ENCODE measurements around the gene SLC66A1. TPM values are rescaled to one million over a fixed set of nuclear protein-coding genes. Genes with fewer than 3 reads are reported as not detected.

Gene SLC66A1
- total RNA-seq, 1 experiment from 2014 or later: 32.3 TPM

- no peak for DNase-seq (ENCODE audit: low read depth, low spot score)
- in situ Hi-C loops (cut with HindIII; ENCODE audit: low pct_unique_long_range_greater_than_20kb, low sequenced_read_pairs): no loop called here
Observed at GRCh38 chr1:19333587-19334354, 21.6 kb downstream of the SLC66A1 start.

- in situ Hi-C loops (cut with HindIII; ENCODE audit: low pct_unique_long_range_greater_than_20kb, low sequenced_read_pairs): no loop called here
- no peak for DNase-seq (ENCODE audit: low read depth, low spot score)
Observed at GRCh38 chr1:19336543-19336942, 24.4 kb downstream of the SLC66A1 start.

DNA sequence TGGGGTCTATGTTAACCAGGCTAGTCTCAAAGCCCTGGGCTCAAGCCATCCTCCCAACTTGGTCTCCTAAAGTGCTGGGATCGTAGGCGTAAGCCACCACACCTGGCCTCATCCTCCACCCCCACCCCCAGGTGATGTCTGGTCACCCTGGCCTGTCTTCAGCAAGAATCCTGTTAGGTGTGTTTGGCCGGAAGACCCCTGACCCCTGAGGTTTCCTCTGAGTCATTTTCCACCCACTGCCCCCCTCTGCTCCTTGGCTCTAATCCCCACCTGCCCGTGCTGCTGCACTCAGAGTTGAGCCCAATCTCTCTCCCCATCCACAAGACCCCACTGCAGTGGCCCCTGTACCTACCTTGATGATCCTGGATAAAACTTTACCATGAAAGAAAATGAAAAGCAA lies 25.2 kb downstream of the SLC66A1 start:
- DNase-seq (ENCODE audit: low read depth, low spot score): no peak
- in situ Hi-C loops (cut with HindIII; ENCODE audit: low pct_unique_long_range_greater_than_20kb, low sequenced_read_pairs): no loop called here

GRCh38 chr1:19338323-19338762 lies 26.2 kb downstream of the SLC66A1 start:
- no peak for DNase-seq (ENCODE audit: low read depth, low spot score)
- in situ Hi-C loops (cut with HindIII; ENCODE audit: low pct_unique_long_range_greater_than_20kb, low sequenced_read_pairs): no loop called here

DNA sequence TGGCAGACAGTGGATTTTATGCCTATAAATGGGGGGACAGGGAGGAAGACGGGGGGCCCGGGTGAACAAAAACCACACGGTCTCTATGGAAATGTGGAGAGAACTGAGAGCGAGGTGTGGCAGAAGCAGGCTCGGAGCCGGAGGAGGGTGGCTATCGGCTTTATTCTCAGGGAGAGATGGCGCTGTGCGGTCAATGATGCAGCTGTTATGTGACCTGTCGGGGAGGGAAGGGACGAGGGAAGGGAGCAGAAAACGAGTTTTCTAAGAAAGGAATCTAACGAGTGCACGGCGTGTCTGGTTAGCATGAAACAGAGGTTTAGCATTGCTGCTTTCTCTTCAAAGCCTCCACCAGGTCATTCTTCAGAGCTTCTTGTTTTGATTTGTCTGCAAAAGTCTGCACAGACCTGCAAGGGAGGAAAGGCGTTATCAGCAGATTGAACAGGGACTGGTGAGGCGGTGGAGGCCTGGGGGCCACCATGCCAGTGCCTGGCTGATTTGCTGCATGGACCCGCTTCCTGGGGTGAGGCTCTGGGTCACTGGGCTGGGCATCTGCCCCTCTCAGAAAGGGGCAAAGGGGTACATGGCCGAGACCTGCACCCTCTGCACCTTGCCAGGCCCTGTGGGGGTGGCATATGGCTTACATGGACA lies 27.2 kb downstream of the SLC66A1 start:
- in situ Hi-C loops (cut with HindIII; ENCODE audit: low pct_unique_long_range_greater_than_20kb, low sequenced_read_pairs): no loop called here
- DNase-seq (ENCODE audit: low read depth, low spot score): no peak

- DNase-seq (ENCODE audit: low read depth, low spot score): no peak
- in situ Hi-C loops (cut with HindIII; ENCODE audit: low pct_unique_long_range_greater_than_20kb, low sequenced_read_pairs): no loop called here
Observed at GRCh38 chr1:19340387-19340937, 28.3 kb downstream of the SLC66A1 start.

DNA sequence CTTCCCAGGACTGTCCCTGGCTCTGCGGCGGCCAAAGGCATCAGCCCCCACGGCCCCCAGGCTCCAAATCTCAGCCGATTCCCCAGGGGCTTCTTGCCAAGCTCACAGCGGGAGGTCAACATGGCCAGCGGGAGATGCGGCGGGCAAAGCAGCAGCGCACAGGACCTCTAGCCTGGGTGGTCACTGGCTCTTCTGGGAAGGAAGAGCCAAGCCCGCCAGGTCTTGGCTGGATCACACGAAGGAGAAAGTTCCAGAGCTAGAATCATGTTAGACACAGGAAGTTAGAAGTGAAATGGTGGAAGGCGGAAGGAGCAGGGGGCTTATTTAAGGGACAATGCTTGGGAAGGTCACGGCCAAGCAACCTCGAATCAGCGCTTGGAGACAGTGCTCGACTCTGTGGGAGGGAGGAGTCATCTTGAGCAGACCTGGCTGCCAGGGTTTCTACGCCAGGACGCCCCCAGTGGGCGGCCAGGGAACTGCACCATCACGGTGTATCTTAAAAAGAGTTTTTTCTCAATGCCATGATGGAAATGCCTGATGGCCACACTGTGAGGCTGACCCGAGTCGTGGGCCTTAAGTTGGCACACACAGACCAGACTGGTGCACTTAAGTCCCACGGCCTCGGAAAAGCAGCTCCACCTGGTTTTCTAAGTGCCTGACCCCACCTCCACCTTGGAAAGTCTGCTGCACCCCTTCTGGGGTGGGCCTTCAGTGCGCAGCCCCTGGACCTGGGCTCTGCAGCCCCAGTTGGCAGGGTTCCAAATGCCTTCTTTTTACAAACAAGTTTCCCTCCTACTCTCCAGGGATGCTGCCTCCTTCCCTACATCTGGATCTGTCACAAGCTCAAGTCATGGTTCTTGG lies 29.3 kb downstream of the SLC66A1 start:
- in situ Hi-C loops (cut with HindIII; ENCODE audit: low pct_unique_long_range_greater_than_20kb, low sequenced_read_pairs): no loop called here
- DNase-seq (ENCODE audit: low read depth, low spot score): peak; percentile 81

- in situ Hi-C loops (cut with HindIII; ENCODE audit: low pct_unique_long_range_greater_than_20kb, low sequenced_read_pairs): no loop called here
- no peak for DNase-seq (ENCODE audit: low read depth, low spot score)
Observed at GRCh38 chr1:19342062-19342750, 30.1 kb downstream of the SLC66A1 start.

- no peak for DNase-seq (ENCODE audit: low read depth, low spot score)
- in situ Hi-C loops (cut with HindIII; ENCODE audit: low pct_unique_long_range_greater_than_20kb, low sequenced_read_pairs): no loop called here
Observed at GRCh38 chr1:19342894-19343616, 30.9 kb downstream of the SLC66A1 start.

DNA sequence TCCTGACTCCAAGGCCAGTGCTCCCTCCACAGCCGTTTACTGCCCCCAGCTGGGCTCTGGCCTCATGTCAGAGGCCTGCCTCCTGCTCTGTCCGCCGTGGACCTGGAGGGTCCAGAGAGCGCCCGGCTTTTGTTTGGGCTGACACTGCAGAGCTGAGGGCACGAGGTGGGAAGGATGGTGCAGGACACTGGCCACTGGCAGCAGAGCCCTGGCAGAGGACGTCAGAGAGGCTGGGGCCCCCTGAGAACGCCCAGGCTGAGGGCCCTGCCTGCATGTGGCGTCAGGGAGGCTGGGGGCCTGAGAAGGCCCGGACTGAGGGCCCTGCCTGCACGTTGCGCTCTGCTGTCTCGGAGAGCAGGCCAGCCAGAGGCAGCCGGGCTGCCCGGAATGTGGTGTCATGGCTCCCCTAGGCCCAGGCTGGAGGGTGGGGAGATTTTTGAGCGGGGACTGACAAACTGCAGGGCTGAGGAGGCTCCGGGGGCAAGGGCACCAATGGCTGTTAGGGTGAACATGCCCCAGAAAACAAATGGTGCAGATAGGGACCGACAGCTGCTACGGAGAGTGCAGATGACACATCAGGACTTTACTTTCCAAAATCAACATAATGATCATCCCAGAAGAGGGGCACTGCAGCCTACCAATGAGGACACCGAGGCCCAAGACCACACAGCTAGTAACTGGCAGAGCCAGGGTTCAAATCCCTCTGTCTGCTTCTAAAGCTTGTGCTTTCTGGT lies 31.7 kb downstream of the SLC66A1 start:
- no peak for DNase-seq (ENCODE audit: low read depth, low spot score)
- in situ Hi-C loops (cut with HindIII; ENCODE audit: low pct_unique_long_range_greater_than_20kb, low sequenced_read_pairs): no loop called here

- in situ Hi-C loops (cut with HindIII; ENCODE audit: low pct_unique_long_range_greater_than_20kb, low sequenced_read_pairs): no loop called here
- DNase-seq (ENCODE audit: low read depth, low spot score): peak; percentile 50
Observed at GRCh38 chr1:19344372-19344810, 32.3 kb downstream of the SLC66A1 start.

GRCh38 chr1:19344831-19345230 lies 32.7 kb downstream of the SLC66A1 start:
- in situ Hi-C loops (cut with HindIII; ENCODE audit: low pct_unique_long_range_greater_than_20kb, low sequenced_read_pairs): no loop called here
- DNase-seq (ENCODE audit: low read depth, low spot score): no peak

- no peak for DNase-seq (ENCODE audit: low read depth, low spot score)
- in situ Hi-C loops (cut with HindIII; ENCODE audit: low pct_unique_long_range_greater_than_20kb, low sequenced_read_pairs): no loop called here
Observed at GRCh38 chr1:19345391-19345790, 33.3 kb downstream of the SLC66A1 start.

DNA sequence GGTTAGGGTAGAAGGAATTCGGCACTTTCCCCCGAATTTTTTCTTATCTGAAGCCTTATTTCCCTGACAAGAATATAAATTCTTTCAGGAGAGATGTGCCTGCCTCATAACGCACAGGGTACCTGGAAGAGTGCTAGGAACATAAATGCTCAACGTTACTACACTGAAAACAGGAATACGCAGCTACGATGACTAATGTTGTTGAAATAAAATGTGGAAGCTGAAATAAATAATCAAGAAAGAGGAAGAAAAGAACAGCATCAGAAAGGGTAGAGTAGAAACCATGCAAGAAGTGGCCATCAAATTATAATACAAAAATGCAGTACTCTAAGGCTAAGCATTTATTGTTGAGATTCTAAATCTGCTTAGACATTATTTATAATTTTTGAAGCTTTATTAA lies 33.9 kb downstream of the SLC66A1 start:
- DNase-seq (ENCODE audit: low read depth, low spot score): no peak
- in situ Hi-C loops (cut with HindIII; ENCODE audit: low pct_unique_long_range_greater_than_20kb, low sequenced_read_pairs): no loop called here

DNA sequence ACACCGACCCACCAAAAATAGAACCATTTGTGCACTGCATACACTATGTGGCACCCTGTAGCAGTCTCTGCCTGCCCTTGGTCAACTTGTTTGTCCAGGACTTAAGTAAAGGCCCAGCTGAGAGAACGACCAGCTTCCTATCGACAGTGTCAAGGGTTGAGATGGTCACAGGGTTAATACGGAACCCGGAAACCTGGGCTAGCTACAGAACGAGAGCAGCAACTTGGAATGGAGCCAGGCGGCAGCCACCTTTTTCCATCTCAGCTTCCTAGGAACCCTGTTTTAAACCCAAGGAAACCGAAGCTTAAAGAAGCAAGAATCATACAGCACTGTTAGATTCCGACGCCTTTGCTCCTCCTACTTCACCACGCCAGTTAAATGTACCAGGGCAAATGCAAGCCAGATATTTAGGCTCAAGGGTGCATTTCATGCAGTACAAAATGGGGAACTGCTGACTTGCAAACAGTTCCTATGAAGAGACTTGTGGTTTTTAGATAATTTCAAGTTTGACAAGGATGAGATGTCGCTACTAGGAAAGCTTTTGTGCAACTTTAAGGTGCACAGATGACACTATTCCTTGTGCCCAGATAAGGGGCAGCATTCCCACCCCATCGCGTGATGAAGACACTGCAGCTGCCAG lies 35.5 kb downstream of the SLC66A1 start:
- DNase-seq (ENCODE audit: low read depth, low spot score): no peak
- in situ Hi-C loops (cut with HindIII; ENCODE audit: low pct_unique_long_range_greater_than_20kb, low sequenced_read_pairs): no loop called here
